MCF 10A (cell line): Measurements from ENCODE around the gene LMBRD2. TPM values are rescaled to one million over a fixed set of nuclear protein-coding genes. Genes with fewer than 3 reads are reported as not detected.

Experiments used
- BruUV-seq: library from RNA; stranded (reverse); fragments of 400-500 nt; replicated peaks from 2 replicates; lab custom pipeline; 2021; lab: Mats Ljungman, UMichigan
- CTCF ChIA-PET: fragments of 300-600 bp; sonication (Branson Sonifier 250); formaldehyde crosslinking; extraction: SDS; loops from one replicate; lab custom pipeline; 2021; ENCODE audit warnings: antibody characterized with exemption, inconsistent platforms; lab: Yijun Ruan, JAX
- POLR2A ChIA-PET: fragments of 300-600, 350-650 bp; sonication (Branson Sonifier 250); formaldehyde crosslinking; extraction: SDS; loops from one replicate; lab custom pipeline; 2020; ENCODE audit warnings: antibody characterized with exemption, inconsistent platforms; lab: Yijun Ruan, JAX
- DNase-seq: peaks from one replicate; pipeline ENCODE4 v3.0.0-alpha.2; 2018; ENCODE audit not compliant: unreplicated experiment
- H3K27ac Mint-ChIP-seq: one replicate; pipeline ENCODE4 v1.8.0; 2022; ENCODE audit warnings: mild to moderate bottlenecking, low read depth, mixed read lengths; ENCODE audit not compliant: unreplicated experiment
- H3K27me3 Mint-ChIP-seq: one replicate; pipeline ENCODE4 v1.8.0; 2022; ENCODE audit warnings: mixed read lengths; ENCODE audit not compliant: insufficient read depth, unreplicated experiment
- H3K36me3 Mint-ChIP-seq: one replicate; pipeline ENCODE4 v1.8.0; 2022; ENCODE audit warnings: mild to moderate bottlenecking, moderate library complexity, mixed read lengths; ENCODE audit not compliant: insufficient read depth, unreplicated experiment
- H3K4me1 Mint-ChIP-seq: one replicate; pipeline ENCODE4 v1.8.0; 2022; ENCODE audit warnings: mixed read lengths; ENCODE audit not compliant: insufficient read depth, unreplicated experiment
- H3K4me3 Mint-ChIP-seq: one replicate; pipeline ENCODE4 v1.8.0; 2022; ENCODE audit warnings: mild to moderate bottlenecking, moderate library complexity, mixed read lengths; ENCODE audit not compliant: unreplicated experiment
- H3K9me3 Mint-ChIP-seq: one replicate; pipeline ENCODE4 v1.8.0; 2022; ENCODE audit warnings: mixed read lengths; ENCODE audit not compliant: unreplicated experiment
- CTCF ChIP-seq: fragments of 200-600 bp; IDR thresholded peaks from one replicate; pipeline ENCODE4 v1.8.0; 2022; ENCODE audit warnings: antibody characterized with exemption, mild to moderate bottlenecking; ENCODE audit not compliant: unreplicated experiment
- intact Hi-C: fragments of 100-400 bp; cut with micrococcal nuclease; formaldehyde crosslinking; loops from 2 replicates; pipeline ENCODE4 v1.14.1; 2022
- total RNA-seq: library from RNA; stranded (reverse); gene quantifications from 2 replicates; pipeline ENCODE4 v1.2.3, GENCODE V29; 2022

Gene LMBRD2
- total RNA-seq, 1 experiment from 2014 or later, result 7.9 TPM

- no peak for TF ChIP-seq CTCF
- Mint-ChIP-seq H3K9me3 (no peaks in the 10 kb centered on the region), H3K27ac (peak overlapping the region; percentile 91), H3K36me3 (peaks cover 22% of the 10 kb centered on the region), H3K4me3 (peak overlapping the region; percentile 92), H3K27me3 (no peaks in the 10 kb centered on the region), H3K4me1 (peaks cover 31% of the 10 kb centered on the region)
- intact Hi-C loops, result loop anchor here (10.0 kb wide), 1 partner anchor 76 kb away; no protein-coding TSS in a partner anchor
- peak; percentile 30 for DNase-seq
- no TSS peak for BruUV-seq
- POLR2A ChIA-PET, result interaction anchor here (0.6 to 3.3 kb wide), 20 partner anchors 8 to 672 kb away, joined by 3 to 19 read pairs (median 3); partner anchors contain the start of gene NADK2
- CTCF ChIA-PET, result interaction anchor here (0.9 to 1.8 kb wide), 3 partner anchors 72 to 91 kb away, joined by 3 to 6 read pairs (median 3); partner anchors contain the start of gene NADK2
These were observed 832 bp downstream of the LMBRD2 start for GRCh38 chr5:36150676-36151433.

GRCh38 chr5:36147681-36148080 is 4.0 kb downstream of the LMBRD2 start:
- H3K27me3 Mint-ChIP-seq, result no peaks in the 10 kb centered on the region
- intact Hi-C loops, result no loop called here
- ChIA-PET POLR2A (interaction anchor here (1.0 kb wide), 1 partner anchor 1060 kb away, joined by 3 read pairs; no protein-coding TSS in a partner anchor), CTCF (interaction anchor here (0.6 kb wide), 1 partner anchor 9 kb away, joined by 5 read pairs; no protein-coding TSS in a partner anchor)
- no peak for TF ChIP-seq CTCF
- H3K36me3 Mint-ChIP-seq, result no peaks in the 10 kb centered on the region
- BruUV-seq, result no TSS peak
- H3K4me3 Mint-ChIP-seq, result no peak overlapping the region
- H3K27ac Mint-ChIP-seq, result no peak overlapping the region
- no peaks in the 10 kb centered on the region for H3K9me3 Mint-ChIP-seq
- DNase-seq, result no peak
- peaks cover 14% of the 10 kb centered on the region for H3K4me1 Mint-ChIP-seq

GRCh38 chr5:36146390-36146789 is 5.3 kb downstream of the LMBRD2 start:
- Mint-ChIP-seq H3K36me3 (no peaks in the 10 kb centered on the region), H3K27me3 (no peaks in the 10 kb centered on the region), H3K4me3 (no peak overlapping the region), H3K4me1 (peaks cover 14% of the 10 kb centered on the region), H3K27ac (no peak overlapping the region), H3K9me3 (no peaks in the 10 kb centered on the region)
- ChIA-PET CTCF (interaction anchor here (1.4 kb wide), 1 partner anchor 67 kb away, joined by 3 read pairs; no protein-coding TSS in a partner anchor), POLR2A (no interaction called here)
- intact Hi-C loops, result no loop called here
- no peak for TF ChIP-seq CTCF
- BruUV-seq, result no TSS peak
- no peak for DNase-seq

- ChIA-PET POLR2A (no interaction called here), CTCF (interaction anchor here (1.4 kb wide), 1 partner anchor 66 kb away, joined by 3 read pairs; no protein-coding TSS in a partner anchor)
- Mint-ChIP-seq H3K36me3 (peaks cover 10% of the 10 kb centered on the region), H3K27ac (no peak overlapping the region), H3K27me3 (no peaks in the 10 kb centered on the region), H3K4me1 (peaks cover 8% of the 10 kb centered on the region), H3K9me3 (peaks cover 4% of the 10 kb centered on the region), H3K4me3 (no peak overlapping the region)
- no peak for DNase-seq
- BruUV-seq, result no TSS peak
- intact Hi-C loops, result no loop called here
- no peak for TF ChIP-seq CTCF
These were observed 6.4 kb downstream of the LMBRD2 start for GRCh38 chr5:36145311-36145710.
